Activated T-helper 1 cell treated with anti-CD3 and anti-CD28 coated beads, Interleukin-2, amount 50 U/mL, for 16 hours (primary cell): Measurements from ENCODE around the gene SLC24A3.

Experiments used
- DNase-seq, 2 donors: peaks; one replicate each; pipeline ENCODE4 v3.0.0-alpha.2; 2020; ENCODE audit warnings: low read depth in 1 of 2, low spot score in 1 of 2

SLC24A3 gene

DNA sequence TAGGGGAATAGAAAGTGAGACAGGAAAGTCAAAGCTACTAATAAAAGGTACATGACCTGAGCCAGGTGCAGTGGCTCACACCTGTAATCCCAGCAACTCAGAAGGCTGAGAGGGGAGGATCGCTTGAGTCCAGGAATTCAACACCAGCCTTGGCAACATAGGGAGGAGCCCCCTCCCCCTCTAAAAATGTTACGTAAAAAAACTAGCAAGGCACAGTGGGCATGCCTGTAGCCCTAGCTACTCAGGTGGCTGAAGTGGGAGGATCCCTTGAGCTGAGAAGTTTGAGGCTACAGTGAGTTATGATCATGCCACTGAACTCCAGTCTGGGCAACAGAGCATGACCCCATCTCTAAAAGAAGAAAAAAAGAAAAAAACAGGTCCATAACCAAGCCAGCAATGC lies 359.6 kb downstream of the SLC24A3 start:
- no peak for DNase-seq

DNA sequence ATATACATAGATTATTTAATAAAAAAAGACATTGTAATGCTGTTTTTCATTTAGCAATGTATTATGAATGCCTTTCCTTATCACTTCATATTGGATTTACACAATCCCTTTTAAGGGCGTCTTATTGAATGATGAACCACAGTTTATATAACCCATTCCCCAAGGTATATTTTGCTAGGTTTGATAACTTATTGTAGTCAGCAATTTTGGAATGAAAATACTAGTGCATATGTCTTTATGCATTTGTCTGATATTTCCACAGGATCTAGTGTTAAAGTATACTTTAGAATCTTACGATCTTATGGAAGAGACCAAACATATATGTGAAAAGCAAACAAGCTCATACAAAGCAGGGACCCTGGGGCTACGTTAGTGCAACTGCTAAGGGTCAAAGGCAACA lies 365.2 kb downstream of the SLC24A3 start:
- no peak for DNase-seq

DNA sequence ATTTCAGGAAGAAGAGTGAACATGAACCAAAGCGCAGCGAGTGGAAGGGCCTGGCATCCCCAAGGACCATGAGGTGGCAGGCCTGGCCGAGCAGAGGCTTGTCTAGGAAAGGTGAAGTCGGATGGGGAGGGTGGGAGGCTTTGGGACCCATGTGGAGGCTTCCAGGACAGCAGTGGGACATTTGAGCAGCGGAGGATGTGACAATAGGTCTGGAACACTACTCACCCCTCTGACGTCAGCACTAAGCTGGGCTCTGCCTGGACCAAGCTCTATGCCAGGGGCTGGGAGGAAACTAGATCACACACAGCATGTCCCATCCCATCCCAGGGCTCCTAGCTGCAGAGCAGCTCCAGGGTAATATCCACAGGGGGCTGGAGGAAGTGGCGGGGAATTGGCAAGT lies 370.3 kb downstream of the SLC24A3 start:
- no peak for DNase-seq

DNA sequence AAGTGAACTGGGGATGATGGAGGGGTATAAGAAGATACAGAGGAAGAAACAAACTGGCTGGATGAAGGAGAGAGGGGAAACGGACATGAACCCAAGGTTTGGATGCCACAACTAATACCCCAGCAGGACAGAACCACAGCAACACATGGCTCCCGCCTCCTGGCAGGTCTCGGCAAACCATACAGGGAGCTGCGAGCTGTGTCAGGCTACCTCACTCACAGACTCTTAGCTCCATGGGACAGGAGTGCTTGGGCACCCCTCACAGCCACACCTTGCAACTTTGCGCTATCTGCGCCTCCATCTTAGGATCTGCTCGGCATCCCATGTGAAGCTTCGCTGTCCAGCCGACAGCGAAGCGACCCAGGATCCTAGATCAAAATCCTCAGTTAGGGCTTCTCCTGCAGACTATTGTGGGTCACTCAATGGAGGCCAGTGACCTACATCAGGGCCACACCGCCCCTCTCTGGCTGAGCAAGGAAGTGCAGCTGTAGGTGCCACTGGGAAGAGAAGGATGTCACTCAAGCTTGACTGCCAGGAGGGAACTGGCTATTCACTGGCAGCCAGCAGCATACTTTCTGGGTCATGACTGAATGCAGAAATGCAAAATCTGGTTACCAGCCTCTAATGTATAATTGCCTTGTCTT lies 371.2 kb downstream of the SLC24A3 start:
- no peak for DNase-seq

- DNase-seq = no peak
These were observed 375.8 kb downstream of the SLC24A3 start for GRCh38 chr20:19588241-19588640.

GRCh38 chr20:19588732-19589131 lies 376.3 kb downstream of the SLC24A3 start:
- no peak for DNase-seq

GRCh38 chr20:19589787-19590362 lies 377.4 kb downstream of the SLC24A3 start:
- DNase-seq = no peak

- no peak for DNase-seq
These were observed 377.9 kb downstream of the SLC24A3 start for GRCh38 chr20:19590382-19590781.

GRCh38 chr20:19593762-19594161 lies 381.3 kb downstream of the SLC24A3 start:
- no peak for DNase-seq

GRCh38 chr20:19594896-19595295 lies 382.5 kb downstream of the SLC24A3 start:
- no peak for DNase-seq

DNA sequence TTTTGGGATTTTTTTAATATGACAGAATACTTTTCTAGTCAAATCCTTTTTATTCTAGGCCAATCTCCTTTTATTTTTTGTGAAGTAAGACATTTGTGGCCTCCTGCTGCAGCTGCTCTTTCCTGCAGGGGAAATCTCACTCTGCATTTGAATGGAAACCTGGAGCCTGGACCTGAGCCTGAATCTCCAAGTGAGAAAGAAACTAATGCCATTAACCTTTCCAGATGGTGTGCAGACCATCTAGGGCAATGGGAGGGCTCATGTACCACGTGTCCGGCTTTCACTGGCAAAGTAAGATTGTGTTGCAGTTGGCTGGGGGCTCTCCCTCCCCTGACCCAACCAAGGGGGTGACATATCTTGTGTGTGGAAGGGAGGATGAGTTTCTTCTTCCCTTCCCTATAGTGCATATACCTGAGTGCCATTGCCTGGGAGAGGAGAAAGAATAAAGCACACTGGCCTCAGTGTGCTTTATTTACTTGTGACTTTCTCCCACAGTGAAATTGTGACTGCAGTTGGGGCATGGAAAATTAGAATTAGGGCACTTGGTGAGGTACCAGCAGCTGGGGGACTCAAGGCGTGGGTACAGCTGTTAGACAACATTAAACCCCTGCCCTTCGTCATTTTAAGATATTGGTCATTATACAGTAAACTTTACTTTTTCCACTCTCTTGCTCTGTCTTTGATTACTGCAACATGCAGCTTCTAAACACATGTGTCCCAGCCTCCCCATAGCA lies 385.8 kb downstream of the SLC24A3 start:
- no peak for DNase-seq

DNA sequence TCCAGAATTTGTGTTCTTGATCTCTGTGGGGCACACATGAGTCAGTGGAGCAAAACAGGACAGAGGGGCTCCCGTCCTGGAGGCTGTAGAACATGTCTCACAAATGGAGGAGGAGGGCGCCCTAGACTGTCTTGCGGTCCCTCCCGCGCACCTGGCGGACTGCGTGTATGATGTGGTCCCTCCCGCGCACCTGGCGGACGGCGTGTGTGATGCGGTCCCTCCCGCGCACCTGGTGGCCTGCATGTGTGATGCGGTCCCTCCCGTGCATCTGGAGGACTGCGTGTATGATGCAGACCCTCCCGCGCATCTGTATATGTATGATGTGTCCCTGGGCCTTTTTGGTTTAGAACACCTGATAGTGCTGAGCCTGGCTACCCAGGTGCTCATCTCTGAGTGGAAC lies 386.8 kb downstream of the SLC24A3 start:
- DNase-seq = no peak

DNA sequence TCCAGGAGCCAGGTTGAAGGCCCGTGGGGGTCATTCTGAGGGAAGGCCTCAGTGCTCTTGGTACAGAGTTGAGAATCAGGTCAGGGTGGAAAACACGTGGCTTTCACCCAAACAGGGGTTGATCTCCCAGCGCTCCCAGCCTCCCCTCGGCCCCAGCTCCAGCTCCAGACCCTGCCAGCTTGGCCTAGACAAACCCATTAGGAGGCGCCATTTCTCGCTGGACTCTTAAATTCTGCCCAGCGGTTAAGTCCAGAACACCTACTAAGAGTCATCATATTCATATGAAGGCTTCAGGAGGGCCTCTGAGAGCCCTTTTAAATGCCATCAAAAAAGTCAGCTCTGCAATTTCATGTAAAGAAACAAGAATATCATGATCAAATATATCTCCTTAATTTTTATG lies 387.6 kb downstream of the SLC24A3 start:
- no peak for DNase-seq

GRCh38 chr20:19601126-19601810 lies 388.8 kb downstream of the SLC24A3 start:
- DNase-seq = no peak

GRCh38 chr20:19602675-19603375 lies 390.4 kb downstream of the SLC24A3 start:
- DNase-seq = no peak

- DNase-seq = no peak
These were observed 390.9 kb downstream of the SLC24A3 start for GRCh38 chr20:19603376-19603750.

DNA sequence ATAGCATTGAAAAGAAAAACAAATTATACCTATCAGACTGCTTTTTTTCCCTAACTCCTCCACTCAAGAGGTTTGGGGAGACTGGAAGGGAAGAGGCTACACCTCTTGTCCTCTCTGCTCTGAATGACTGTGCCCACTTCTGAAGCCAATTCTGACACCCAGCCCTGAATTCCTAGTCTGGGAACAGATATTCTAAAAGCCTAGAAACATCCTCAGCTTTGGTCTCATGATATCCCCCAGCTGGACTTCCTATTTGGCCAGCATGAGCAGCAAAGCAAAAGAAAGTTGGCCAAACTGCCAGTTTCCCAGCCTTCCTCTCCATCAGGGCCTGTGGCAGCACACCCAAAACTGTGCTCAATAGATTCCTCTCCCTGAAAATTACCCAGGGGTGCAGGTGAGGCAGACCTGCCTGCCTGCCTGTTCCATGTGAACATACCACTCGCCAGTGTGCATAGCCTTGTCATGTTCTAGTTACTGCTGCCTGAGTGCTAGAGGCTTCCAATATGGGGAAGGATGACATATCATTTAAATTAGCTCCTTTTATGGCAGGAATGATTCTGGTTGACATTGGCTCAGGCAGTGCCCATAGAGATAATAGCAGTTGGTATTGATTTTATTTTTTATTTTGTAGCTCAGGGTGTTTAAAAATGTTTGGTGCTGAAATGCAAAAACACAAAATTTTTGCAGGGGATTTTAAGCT lies 393.5 kb downstream of the SLC24A3 start:
- no peak for DNase-seq

- no peak for DNase-seq
These were observed 397.3 kb downstream of the SLC24A3 start for GRCh38 chr20:19609642-19610223.

DNA sequence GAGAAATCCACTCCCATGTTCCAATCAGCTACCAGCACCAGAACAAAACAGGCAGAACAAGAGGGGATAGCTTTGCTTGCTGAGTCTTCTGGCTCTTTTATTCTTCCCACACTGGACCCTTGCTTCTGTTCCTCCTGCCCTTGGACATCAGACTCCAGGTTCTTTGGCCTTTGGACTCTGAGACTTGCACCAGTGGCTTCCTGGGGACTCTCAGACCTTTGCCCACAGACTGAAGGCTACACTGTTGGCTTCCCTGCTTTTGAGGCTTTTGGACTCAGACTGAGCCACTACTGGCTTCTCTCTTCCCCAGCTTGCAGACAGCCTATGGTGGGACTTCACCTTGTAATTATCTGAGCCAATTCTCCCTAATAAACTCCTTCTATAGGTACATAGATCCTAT lies 403.2 kb downstream of the SLC24A3 start:
- no peak for DNase-seq

GRCh38 chr20:19616081-19616480 lies 403.6 kb downstream of the SLC24A3 start:
- DNase-seq = no peak
